Bladder microvascular endothelial cell (primary cell): ENCODE data around the gene ACTA2. TPM values are rescaled to one million over a fixed set of nuclear protein-coding genes. Genes with fewer than 3 reads are reported as not detected.

Experiments used
- total RNA-seq: library from RNA; depleted of rRNA; stranded (reverse); fragments of >200 nt; gene quantifications from 2 replicates; pipeline ENCODE4 v1.2.3, GENCODE V29; 2014

ACTA2 gene
- total RNA-seq: 27.7 and 59.4 TPM in 2 replicates

GRCh38 chr10:88952647-88953111 is at the start of gene ACTA2:
Gene ACTA2, minus strand, starts transcription at chr10:88952773. Its CDS starts 3,843 bp downstream, at chr10:88948930.

DNA sequence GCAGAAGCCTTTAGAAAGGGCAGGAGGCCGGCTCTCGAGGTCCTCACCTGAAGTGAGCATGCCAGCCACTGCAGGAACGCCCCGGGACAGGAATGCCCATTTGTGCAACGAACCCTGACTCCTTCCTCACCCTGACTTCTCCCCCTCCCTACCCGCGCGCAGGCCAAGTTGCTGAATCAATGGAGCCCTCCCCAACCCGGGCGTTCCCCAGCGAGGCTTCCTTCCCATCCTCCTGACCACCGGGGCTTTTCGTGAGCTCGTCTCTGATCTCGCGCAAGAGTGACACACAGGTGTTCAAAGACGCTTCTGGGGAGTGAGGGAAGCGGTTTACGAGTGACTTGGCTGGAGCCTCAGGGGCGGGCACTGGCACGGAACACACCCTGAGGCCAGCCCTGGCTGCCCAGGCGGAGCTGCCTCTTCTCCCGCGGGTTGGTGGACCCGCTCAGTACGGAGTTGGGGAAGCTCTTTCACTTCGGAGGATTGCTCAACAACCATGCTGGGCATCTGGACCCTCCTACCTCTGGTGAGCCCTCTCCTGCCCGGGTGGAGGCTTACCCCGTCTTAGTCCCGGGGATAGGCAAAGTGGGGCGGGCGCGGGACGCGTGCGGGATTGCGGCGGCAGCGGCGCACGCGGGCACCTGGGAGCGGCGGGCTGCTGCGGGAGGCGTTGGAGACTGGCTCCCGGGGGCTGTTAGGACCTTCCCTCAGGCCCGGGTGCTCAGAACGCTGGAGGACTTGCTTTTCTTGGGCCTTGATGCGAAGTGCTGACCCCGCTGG is 38.0 kb upstream of the ACTA2 start, which contains the start of gene FAS:
Gene FAS, plus strand, starts transcription at position 415 of the 777 bp plus-strand sequence. Its CDS starts 79 bp downstream, at position 494.

Other genes with a start within 250 kb of the ACTA2 start
- gene LIPK, start 246.5 kb downstream of the ACTA2 start, total RNA-seq: not detected in 2 replicates
- not detected in 2 replicates for gene LIPN, start 192.8 kb downstream of the ACTA2 start, total RNA-seq
- gene LIPM, start 150.0 kb downstream of the ACTA2 start, total RNA-seq: not detected in 2 replicates
- gene ANKRD22, start 100.9 kb downstream of the ACTA2 start, total RNA-seq: not detected in 2 replicates
- 1.0 and 1.3 TPM in 2 replicates for gene STAMBPL1, start 72.5 kb downstream of the ACTA2 start, total RNA-seq
- 16.8 and 29.7 TPM in 2 replicates for gene FAS, start 38.0 kb upstream of the ACTA2 start, total RNA-seq